ENCODE results near the gene ASB5. TPM values are rescaled to one million over a fixed set of nuclear protein-coding genes. Genes with fewer than 3 reads are reported as not detected.

Gene ASB5
- total RNA-seq, 1 donor from 2014 or later = not detected

DNA sequence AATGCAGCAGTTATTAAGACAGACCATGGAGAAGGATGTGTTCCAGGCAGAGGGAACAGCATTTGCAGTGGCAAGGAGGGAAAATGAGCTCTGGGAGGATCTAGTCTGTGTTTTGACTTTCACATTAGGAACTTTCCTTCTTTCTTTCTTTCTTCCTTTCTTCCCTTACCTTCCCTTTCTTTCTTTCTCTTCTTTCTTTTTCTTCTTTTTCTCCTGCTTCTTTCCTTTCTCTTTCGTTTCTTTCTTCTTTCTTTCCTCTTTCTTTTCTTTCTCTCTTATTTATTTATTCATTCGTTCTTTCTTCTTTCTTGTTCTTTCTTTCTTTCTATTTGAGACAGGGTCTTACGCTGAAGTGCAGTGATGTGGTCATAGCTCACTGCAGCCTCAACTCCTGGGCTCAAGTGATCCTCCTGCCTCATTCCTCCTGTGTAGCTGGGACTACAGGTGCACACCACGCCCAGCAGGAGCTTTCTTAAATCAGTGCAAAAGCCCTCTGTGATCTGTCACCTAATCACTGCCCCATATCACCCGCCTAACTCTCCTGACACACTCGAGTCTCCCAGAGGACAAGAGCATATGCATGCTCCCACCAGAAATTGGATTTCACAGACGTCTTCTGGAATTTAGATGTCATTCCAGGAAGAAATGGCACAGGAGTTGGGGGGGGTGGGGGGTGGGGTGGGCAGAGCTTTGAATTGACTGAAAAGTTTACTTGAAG lies 58.3 kb downstream of the ASB5 start:
- H3K4me3 ChIP-seq (ENCODE audit: low read depth, low read length) = no peak overlapping the region
- TF ChIP-seq, protein P1, sequence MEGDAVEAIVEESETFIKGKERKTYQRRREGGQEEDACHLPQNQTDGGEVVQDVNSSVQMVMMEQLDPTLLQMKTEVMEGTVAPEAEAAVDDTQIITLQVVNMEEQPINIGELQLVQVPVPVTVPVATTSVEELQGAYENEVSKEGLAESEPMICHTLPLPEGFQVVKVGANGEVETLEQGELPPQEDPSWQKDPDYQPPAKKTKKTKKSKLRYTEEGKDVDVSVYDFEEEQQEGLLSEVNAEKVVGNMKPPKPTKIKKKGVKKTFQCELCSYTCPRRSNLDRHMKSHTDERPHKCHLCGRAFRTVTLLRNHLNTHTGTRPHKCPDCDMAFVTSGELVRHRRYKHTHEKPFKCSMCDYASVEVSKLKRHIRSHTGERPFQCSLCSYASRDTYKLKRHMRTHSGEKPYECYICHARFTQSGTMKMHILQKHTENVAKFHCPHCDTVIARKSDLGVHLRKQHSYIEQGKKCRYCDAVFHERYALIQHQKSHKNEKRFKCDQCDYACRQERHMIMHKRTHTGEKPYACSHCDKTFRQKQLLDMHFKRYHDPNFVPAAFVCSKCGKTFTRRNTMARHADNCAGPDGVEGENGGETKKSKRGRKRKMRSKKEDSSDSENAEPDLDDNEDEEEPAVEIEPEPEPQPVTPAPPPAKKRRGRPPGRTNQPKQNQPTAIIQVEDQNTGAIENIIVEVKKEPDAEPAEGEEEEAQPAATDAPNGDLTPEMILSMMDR (conservative IDR thresholded peaks at IDR 0.05; ENCODE audit: low read depth, low read length) = no peak
- DNase-seq (ENCODE audit: low read depth) = no peak

DNA sequence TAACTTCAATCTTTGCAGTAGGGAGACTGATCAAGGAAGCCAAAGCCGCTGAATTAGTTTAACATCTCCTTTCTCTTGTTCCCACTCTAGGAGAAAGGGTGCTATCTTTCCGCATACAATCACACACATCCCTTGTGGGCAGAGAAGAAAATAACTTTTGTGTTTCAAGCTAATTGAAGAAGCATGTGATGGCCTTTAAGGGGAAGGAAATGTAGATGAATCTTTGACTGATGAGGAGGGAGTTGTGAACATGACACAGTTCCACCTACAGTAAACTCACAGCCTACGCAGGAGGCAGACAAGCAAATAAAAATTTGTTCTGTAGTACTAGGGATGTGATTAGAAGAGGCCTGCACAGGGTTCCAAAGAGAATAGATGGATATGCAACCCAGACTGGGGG lies 58.9 kb downstream of the ASB5 start:
- TF ChIP-seq, protein P1 (conservative IDR thresholded peaks at IDR 0.05; ENCODE audit: low read depth, low read length) = no peak
- no peak for DNase-seq (ENCODE audit: low read depth)
- H3K4me3 ChIP-seq (ENCODE audit: low read depth, low read length) = no peak overlapping the region

DNA sequence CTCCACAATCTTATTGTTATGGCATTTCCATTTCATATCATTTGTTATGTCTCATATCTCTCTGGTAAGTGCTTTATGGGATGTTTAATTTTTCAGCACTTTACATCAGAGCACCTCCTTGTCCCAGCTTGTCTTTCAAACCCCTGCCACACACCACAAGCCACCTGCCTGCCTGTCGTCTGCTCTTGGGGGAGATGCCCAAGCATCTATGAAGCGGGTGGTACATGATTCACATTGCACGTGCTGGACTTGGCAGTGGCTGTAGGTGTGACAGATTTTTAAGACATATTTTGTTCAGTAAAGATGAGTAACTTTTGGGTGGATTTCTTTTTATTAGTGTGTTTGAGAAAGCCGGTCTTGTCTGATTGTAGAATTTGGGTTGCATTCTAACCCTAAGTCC lies 59.5 kb downstream of the ASB5 start:
- TF ChIP-seq, protein P1 (conservative IDR thresholded peaks at IDR 0.05; ENCODE audit: low read depth, low read length) = no peak
- H3K4me3 ChIP-seq (ENCODE audit: low read depth, low read length) = no peak overlapping the region
- DNase-seq (ENCODE audit: low read depth) = no peak

DNA sequence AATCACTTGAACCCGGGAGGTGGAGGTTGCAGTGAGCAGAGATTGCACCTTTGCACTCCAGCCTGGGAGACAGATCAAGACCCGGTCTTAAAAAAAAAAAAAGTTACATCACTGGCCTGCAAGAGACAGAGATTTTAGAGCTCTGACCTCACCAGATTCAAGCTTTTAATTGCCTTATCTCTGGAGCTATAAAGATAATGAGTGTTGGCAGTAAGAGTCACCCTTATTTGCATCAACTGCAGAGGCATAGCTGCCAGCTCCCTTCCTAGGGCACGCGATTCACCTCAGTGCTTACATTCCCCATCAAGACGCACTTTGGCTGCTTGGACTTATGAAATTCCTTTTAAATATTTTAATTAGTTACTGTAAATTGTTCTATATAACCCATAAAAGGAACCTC lies 61.2 kb downstream of the ASB5 start:
- TF ChIP-seq, protein P1 (conservative IDR thresholded peaks at IDR 0.05; ENCODE audit: low read depth, low read length) = no peak
- no peak for DNase-seq (ENCODE audit: low read depth)
- no peak overlapping the region for H3K4me3 ChIP-seq (ENCODE audit: low read depth, low read length)

DNA sequence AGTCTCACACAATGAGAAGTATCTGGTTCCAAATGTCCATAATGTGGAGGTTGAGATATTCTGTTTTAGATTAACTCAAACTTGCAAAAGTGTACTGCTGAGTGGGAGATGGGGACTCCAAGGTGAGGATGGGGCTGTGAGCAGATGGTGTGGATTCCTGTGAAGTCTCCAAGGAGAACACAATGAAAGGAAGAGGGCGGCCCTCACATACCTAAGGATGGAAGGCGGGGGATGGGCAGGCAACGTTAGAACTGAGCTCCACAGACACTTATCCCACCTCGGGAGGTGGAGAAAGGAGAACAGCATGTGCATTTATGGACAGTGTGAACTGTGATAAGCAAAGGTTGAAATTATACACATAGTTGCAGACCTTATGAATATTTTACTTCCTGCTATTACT lies 63.7 kb downstream of the ASB5 start:
- TF ChIP-seq, protein P1 (conservative IDR thresholded peaks at IDR 0.05; ENCODE audit: low read depth, low read length) = no peak
- DNase-seq (ENCODE audit: low read depth) = no peak
- no peak overlapping the region for H3K4me3 ChIP-seq (ENCODE audit: low read depth, low read length)

DNA sequence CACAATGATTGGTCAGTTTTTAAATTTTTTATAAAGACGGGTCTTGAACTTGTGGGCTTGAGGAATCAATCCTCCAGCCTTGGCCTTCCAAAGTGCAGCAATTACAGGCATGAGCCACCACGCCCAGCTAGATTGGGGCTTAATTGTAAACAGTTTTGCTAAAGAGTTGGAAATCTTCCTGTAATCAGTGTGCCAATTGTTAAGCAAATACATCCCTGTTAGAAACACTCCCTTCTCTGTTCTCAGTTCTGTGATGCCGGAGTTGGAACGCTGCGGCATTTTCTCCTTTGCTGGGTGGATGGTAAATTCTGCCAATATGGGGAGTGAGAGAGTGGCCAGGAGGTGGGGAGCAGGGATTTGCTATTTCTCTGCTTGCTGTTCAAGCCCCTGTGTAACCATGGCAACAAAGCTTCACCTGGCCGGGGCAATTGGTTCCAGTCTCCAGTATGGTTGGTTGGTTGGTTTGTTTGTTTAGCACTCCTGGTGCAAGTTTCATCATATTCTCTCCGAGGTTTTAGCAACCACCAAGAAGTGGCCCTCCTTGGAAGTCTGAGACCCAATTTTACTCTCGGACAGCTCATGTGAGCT lies 70.6 kb downstream of the ASB5 start:
- no peak overlapping the region for H3K4me3 ChIP-seq (ENCODE audit: low read depth, low read length)
- DNase-seq (ENCODE audit: low read depth) = no peak
- TF ChIP-seq, protein P1 (conservative IDR thresholded peaks at IDR 0.05; ENCODE audit: low read depth, low read length) = no peak

All from epithelial cell of proximal tubule (primary cell).